K562 (cell line): ENCODE measurements around the gene SPRING1. TPM values are rescaled to one million over a fixed set of nuclear protein-coding genes. Genes with fewer than 3 reads are reported as not detected.

Source experiments
- ATAC-seq: fragments of 200-7000 bp; cut with Tn5 transposase; 3 replicates; pipeline ENCODE4 v1.9.1; 2020; ENCODE audit warnings: moderate library complexity
- BruUV-seq: library from RNA; stranded (reverse); fragments of 400-500 nt; replicated peaks from 2 replicates; lab custom pipeline; 2021; lab: Mats Ljungman, UMichigan
- CTCF ChIA-PET: fragments of 300-600 bp; formaldehyde crosslinking; extraction: SDS; loops from one replicate; lab custom pipeline; 2021; ENCODE audit warnings: low intra/inter-chr PET ratio; lab: Yijun Ruan, JAX
- POLR2A ChIA-PET: fragments of 300-600, 350-650 bp; sonication (Branson Sonifier 250); formaldehyde crosslinking; extraction: SDS; loops from one replicate; lab custom pipeline; 2021; ENCODE audit warnings: antibody characterized with exemption, inconsistent platforms; lab: Yijun Ruan, JAX
- DNase-seq, 4 experiments: peaks; one replicate each; pipeline versions ENCODE4 v3.0.0 to v3.0.0-alpha.2; 2011 to 2018; ENCODE audit warnings: low spot score in 3 of 4, mixed read lengths in 3 of 4; ENCODE audit errors: extremely low read depth in 1 of 4
- FAIRE-seq: peaks from 2 replicates; lab custom pipeline; 2011; peaks lifted over from hg19 to GRCh38; lab: Jason Lieb, UNC
- H2AFZ ChIP-seq: 2 replicates; pipeline ENCODE4 v1.6.0; 2011; ENCODE audit warnings: low read depth, low read length, control low read depth, inconsistent platforms
- H3K27ac ChIP-seq: fragments of 200-600 bp; 3 replicates; pipeline ENCODE4 v1.8.0; 2011; ENCODE audit warnings: low read depth, mild to moderate bottlenecking, control low read depth, inconsistent platforms, low read length, moderate library complexity, mixed read lengths; ENCODE audit errors: extremely low read depth
- H3K27me3 ChIP-seq, 2 experiments: fragments of 300-600 bp in 1 of 2; 2 replicates in 1 of 2; 3 replicates in 1 of 2; pipeline versions ENCODE4 v1.6.0 to v1.8.0; 2011; ENCODE audit warnings: inconsistent platforms in 2 of 2, low read length in 2 of 2, mild to moderate bottlenecking in 1 of 2, mixed read lengths in 1 of 2, moderate library complexity in 1 of 2; ENCODE audit not compliant: control insufficient read depth in 2 of 2, insufficient read depth in 2 of 2
- H3K36me3 ChIP-seq: fragments of 300-600 bp; 3 replicates; pipeline ENCODE4 v1.8.0; 2011; ENCODE audit warnings: mild to moderate bottlenecking, low read length, inconsistent platforms; ENCODE audit not compliant: control insufficient read depth, insufficient read depth
- H3K4me1 ChIP-seq, 2 experiments: fragments of 200-600 bp in 1 of 2; replicated peaks in 1 of 2; 2 replicates in 1 of 2; 3 replicates in 1 of 2; pipeline versions ENCODE4 v1.5.1 to v1.8.0; 2011; ENCODE audit warnings: inconsistent platforms in 2 of 2, low read length in 2 of 2, mild to moderate bottlenecking in 1 of 2, mixed read lengths in 1 of 2, moderate library complexity in 1 of 2; ENCODE audit not compliant: control insufficient read depth in 2 of 2, insufficient read depth in 2 of 2
- H3K4me2 ChIP-seq: 2 replicates; pipeline ENCODE4 v1.6.1; 2011; ENCODE audit warnings: low read length, control low read depth, inconsistent platforms, mixed read lengths; ENCODE audit not compliant: insufficient read depth
- H3K4me3 ChIP-seq: fragments of 200-600 bp; sonication (generic), shearing (Covaris generic); 2 replicates; pipeline ENCODE4 v1.5.1; 2016; ENCODE audit warnings: control low read depth, inconsistent platforms
- H3K79me2 ChIP-seq: fragments of 200-600 bp; 3 replicates; pipeline ENCODE4 v1.8.0; 2011; ENCODE audit warnings: low read length, inconsistent platforms; ENCODE audit not compliant: control insufficient read depth, insufficient read depth
- H3K9ac ChIP-seq, 2 experiments: 2 replicates each; pipeline versions ENCODE4 v1.6.0 to v1.6.1; 2011; ENCODE audit warnings: low read depth in 2 of 2, low read length in 2 of 2, control low read depth in 1 of 2, inconsistent platforms in 1 of 2, mild to moderate bottlenecking in 1 of 2, mixed read lengths in 1 of 2; ENCODE audit not compliant: insufficient read depth in 1 of 2
- H3K9me1 ChIP-seq: one replicate; pipeline ENCODE4 v1.6.0; 2011; ENCODE audit warnings: inconsistent platforms, mild to moderate bottlenecking, low read length, moderate library complexity; ENCODE audit not compliant: control insufficient read depth, insufficient read depth
- H3K9me3 ChIP-seq: replicated peaks from 2 replicates; pipeline ENCODE4 v1.5.1; 2011; ENCODE audit warnings: low read depth, low read length, inconsistent platforms; ENCODE audit not compliant: control insufficient read depth, insufficient read depth
- H4K20me1 ChIP-seq: replicated peaks from 2 replicates; pipeline ENCODE4 v1.6.1; 2011; ENCODE audit warnings: low read length, inconsistent platforms, mixed read lengths; ENCODE audit not compliant: control insufficient read depth, insufficient read depth
- RBM25 ChIP-seq: fragments of 200-400 bp; formaldehyde crosslinking; IDR thresholded peaks from 2 replicates; pipeline ENCODE4 v1.6.1; 2018; ENCODE audit warnings: low read length, low read depth, moderate library complexity; ENCODE audit not compliant: severe bottlenecking
- ZNF592 ChIP-seq: fragments of 450-650 bp; IDR thresholded peaks from 2 replicates; pipeline ENCODE4 v1.6.1; 2017; ENCODE audit warnings: antibody characterized with exemption, mild to moderate bottlenecking
- WGBS: fragments of 100-300 bp; shearing (Covaris generic); methylation state at CpG from one replicate; pipeline ENCODE4 v1.1.6; 2016; ENCODE audit warnings: low coverage, mixed read lengths; ENCODE audit not compliant: insufficient coverage; ENCODE audit errors: missing lambda C conversion rate; 5-methylcytosine and 5-hydroxymethylcytosine counted together
- in situ Hi-C: fragments of 300-500 bp; cut with MboI; formaldehyde crosslinking; loops from 4 replicates; pipeline ENCODE4 v1.15.0; 2018; ENCODE audit warnings: inconsistent platforms, mixed read lengths
- intact Hi-C: fragments of 100-400 bp; cut with micrococcal nuclease; formaldehyde crosslinking; loops from 2 replicates; pipeline ENCODE4 v1.14.2; 2022
- polyA plus RNA-seq, 8 experiments: library from polyadenylated mRNA; depleted of rRNA in 4 of 8; stranded (reverse) in 5 of 8; unstranded in 3 of 8; fragments of >200 nt; fragmentation: Nextera tagmentation in 2 of 8; fragmentation: Illumina TruSeq in 1 of 8; extraction: Ambion mirVana in 2 of 8; extraction: Trizol in 1 of 8; gene quantifications; 2 replicates each; pipeline versions ENCODE4 v1.2.1 to v1.2.3, GENCODE V29; 2011 to 2014; ENCODE audit warnings: inconsistent platforms in 1 of 8, missing spikeins in 1 of 8
- total RNA-seq, 7 experiments: library from RNA; depleted of rRNA in 6 of 7; stranded (reverse); fragments of >200 nt in 6 of 7; fragmentation: Illumina TruSeq in 2 of 7; extraction: Trizol in 2 of 7; gene quantifications; 2 replicates each; pipeline versions ENCODE4 v1.2.1 to v1.2.3, GENCODE V29; 2011 to 2021; ENCODE audit warnings: low replicate concordance in 1 of 7

The SPRING1 gene
- total and polyA plus RNA-seq, 9 of the 15 experiments (the other 6 are each of a cell fraction or from before 2014, with no cell fraction given), result 1.1 to 20.0 (median 8.0) TPM

GRCh38 chr12:116766285-116766684 is 28.4 kb upstream of the SPRING1 start:
- in situ Hi-C loops (no loop called here), intact Hi-C loops (no loop called here)
- H2AFZ ChIP-seq, result no peak overlapping the region
- H3K79me2 ChIP-seq, result peaks cover 6% of the 10 kb centered on the region; the same call in 2 of the 3 replicates
- BruUV-seq, result no TSS peak
- H3K9me1 ChIP-seq, result peaks cover 4% of the 10 kb centered on the region
- TF ChIP-seq RBM25 (peak; percentile 52), ZNF592 (no peak)
- FAIRE-seq, result no peak
- H3K4me1 ChIP-seq, result peaks cover 0 to 3% of the 10 kb centered on the region in 2 experiments; a peak in 1 of 5 replicates
- H3K27me3 ChIP-seq, result no peaks in the 10 kb centered on the region
- H3K9me3 ChIP-seq, result no peaks in the 10 kb centered on the region
- DNase-seq, result no peak
- no peak overlapping the region for H3K27ac ChIP-seq
- no peak overlapping the region for H3K4me2 ChIP-seq
- ChIA-PET POLR2A (interaction anchor here (0.6 to 0.7 kb wide), 2 partner anchors 10 to 30 kb away, joined by 4 read pairs; no protein-coding TSS in a partner anchor), CTCF (no interaction called here)
- H3K4me3 ChIP-seq, result no peak overlapping the region
- peaks cover 6% of the 10 kb centered on the region; the same call in 1 of the 3 replicates for H3K36me3 ChIP-seq
- 90% methylated on average over 3 of the region's 3 CpGs for WGBS
- no peaks in the 10 kb centered on the region; the same call in 1 of the 2 replicates for H4K20me1 ChIP-seq
- no peak for ATAC-seq
- H3K9ac ChIP-seq, result no peak overlapping the region
